ENCODE measurements around the gene CYP2A7.
A peak's percentile ranks its signal among the peaks of the same experiment; 100 is the strongest.
"Not testable (repeated sequence)": the region's sequence is repeated elsewhere in the genome, so short reads cannot be mapped to it uniquely, and the experiment has no call there.

Gene CYP2A7

DNA sequence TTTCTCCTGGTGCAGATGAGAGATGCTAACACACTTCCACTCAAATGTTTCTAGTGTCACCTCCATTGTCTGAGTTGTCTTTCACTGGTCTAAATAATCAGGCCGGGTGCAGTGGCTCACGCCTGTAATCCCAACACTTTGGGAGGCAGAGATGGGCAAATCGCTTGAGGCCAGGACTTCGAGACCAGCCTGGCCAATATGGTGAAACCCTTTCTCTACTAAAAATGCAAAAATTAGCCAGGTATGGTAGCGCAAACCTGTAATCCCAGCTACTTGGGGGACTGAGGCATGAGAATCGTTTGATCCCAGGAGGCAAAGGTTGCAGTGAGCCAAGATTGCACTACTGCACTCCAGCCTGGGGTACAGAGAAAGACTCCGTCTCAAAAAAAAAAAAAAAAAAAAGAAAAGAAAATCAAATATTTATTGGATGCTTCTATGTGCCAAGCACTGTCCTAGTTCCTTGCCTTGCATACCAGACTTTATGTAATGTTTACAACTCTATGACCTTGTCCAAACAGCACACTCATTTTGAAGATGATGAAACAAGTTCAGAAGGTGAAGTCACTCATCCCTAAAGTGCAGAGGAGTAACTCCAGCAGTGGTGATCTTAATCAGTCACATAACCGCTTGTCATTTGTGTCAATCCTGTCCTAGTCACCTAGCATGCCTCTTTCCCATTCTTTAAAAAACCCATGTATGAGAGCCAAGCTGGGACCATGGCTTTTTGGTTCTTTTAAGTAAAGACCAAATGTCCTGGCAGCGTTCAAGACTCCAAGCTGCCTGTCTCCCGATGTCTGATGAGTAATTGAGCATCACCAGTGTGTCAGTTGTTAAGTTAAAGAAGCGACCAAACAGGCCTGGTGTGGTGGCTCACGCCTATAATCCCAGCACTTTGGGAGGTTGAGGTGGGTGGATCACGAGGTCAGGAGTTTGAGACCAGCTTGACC is 15.1 kb upstream of the CYP2A7 start:
- not testable (repeated sequence) for DNase-seq

- no peak for DNase-seq
Observed at GRCh38 chr19:40896418-40896796, 14.4 kb upstream of the CYP2A7 start.

- no peak for DNase-seq
Observed at GRCh38 chr19:40893112-40893511, 11.1 kb upstream of the CYP2A7 start.

DNA sequence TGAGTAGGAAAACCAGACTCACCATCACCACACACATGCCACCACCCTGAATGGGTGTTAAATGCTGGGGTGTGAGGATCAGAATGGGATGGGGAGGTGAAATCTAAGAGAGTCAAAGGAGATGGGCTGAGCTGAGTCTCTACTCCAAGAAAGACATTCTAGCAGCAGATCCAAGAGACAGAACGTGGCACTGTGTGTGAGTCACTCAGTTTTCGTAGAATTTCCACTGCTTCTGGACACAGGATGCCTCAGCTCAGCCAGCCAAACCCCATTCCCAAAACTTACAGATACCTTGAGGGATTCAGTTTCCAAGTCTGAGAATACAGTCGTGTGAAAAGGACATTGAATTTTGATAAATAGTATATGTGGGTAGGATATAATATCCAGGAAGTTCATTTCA is 7.3 kb upstream of the CYP2A7 start:
- DNase-seq = no peak

GRCh38 chr19:40888191-40888590 is 6.2 kb upstream of the CYP2A7 start:
- DNase-seq = no peak

DNA sequence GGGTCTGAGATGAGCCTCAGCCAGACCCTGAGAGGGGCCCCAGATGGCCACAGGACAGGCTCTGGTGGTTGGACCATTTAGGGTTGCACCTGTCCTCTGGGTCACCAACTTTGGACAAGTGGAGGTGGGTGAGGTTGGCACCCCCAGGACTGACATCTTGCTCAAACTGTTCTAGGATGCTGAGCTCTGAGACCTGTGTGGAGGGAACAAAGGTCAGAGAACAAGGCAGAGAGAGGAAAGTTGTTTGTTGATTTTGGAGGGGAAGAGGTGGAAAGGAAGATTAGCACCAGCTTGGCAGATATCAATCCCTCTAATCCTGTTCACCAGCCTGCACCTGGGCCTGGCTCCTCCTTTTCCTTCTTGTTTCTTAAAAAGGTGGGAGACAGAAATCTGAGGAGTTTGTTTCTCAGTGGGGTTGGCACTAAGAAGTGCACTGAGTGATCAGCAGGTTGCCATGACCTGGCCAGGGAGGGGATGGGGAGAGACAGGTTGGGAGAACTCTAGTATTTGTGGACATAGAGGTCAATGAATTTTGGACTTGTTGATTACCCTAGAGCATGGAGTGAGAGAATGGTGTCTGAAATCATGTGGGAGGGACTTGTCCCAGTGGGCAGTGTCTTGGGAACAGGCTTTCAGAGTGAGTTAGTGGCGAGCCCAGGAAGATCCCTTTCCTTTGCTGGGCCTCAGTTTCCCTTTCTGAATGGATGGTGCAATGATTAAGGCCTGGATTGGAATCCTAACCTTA is 2.3 kb upstream of the CYP2A7 start:
- DNase-seq = not testable (repeated sequence)

GRCh38 chr19:40879349-40879748 is 2.7 kb downstream of the CYP2A7 start:
- not testable (repeated sequence) for DNase-seq

- DNase-seq = peak; percentile 92
Observed at GRCh38 chr19:40875526-40875951, 6.5 kb downstream of the CYP2A7 start.

DNA sequence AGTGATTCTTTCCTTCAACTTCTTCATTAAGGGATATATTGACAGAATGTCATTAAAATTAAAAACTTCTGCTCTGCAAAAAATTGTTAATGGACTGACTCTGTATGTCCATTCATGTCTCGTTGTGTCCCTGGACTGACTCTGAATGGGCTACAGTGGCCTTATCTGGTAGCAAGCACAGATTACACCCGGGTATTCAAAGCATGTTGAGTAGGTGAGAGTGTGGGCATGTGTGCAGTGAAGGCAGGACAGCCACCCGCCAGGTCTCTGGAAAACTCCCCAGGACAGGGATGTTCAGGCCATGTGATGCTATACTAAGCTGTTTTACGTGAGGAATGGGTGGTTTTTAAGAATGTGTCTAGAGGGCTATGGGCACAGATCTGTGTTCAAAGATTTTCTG is 7.2 kb downstream of the CYP2A7 start:
- DNase-seq = not testable (repeated sequence)

GRCh38 chr19:40873873-40874272 is 8.2 kb downstream of the CYP2A7 start:
- not testable (repeated sequence) for DNase-seq

DNA sequence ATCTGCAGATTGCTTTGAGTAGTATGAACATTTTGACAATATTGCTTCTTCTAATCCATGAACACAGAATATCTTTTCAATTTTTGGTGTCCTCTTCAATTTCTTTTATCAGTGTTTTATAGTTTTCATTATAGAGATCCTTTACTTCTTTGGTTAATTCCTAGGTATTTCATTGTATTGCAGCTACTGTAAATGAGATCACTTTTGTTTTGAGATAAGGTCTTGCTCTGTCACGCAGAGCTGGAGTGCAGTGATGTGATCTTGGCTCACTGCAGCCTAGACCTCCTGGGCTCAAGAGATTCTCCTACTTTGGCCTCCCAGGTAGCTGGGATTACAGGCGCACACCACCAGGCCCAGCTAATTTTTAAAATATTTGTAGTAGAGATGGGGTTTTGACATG is 9.8 kb downstream of the CYP2A7 start:
- DNase-seq = no peak

DNA sequence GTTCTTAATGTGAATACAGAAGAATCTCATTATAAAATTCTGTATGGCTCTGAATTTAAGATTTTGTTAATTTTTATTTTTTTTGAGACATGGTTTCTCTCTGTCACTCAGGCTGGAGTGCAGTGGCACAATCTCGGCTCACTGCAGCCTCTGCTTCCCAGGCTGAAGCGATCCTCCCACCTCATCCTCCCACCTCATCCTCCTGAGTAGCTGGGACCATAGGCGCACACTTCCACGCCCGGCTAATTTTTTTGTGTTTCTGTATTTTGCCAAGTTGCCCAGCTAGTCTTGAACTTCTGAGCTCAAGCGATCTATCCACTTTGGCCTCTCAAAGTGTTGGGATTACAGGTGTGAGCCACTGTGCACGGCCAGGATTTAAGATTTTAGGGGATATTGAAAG is 14.3 kb downstream of the CYP2A7 start:
- no peak for DNase-seq

- peak; percentile 84 for DNase-seq
Observed at GRCh38 chr19:40864739-40865496, 17.1 kb downstream of the CYP2A7 start.

- DNase-seq = peak; percentile 30
Observed at GRCh38 chr19:40862785-40863184, 19.2 kb downstream of the CYP2A7 start.

DNA sequence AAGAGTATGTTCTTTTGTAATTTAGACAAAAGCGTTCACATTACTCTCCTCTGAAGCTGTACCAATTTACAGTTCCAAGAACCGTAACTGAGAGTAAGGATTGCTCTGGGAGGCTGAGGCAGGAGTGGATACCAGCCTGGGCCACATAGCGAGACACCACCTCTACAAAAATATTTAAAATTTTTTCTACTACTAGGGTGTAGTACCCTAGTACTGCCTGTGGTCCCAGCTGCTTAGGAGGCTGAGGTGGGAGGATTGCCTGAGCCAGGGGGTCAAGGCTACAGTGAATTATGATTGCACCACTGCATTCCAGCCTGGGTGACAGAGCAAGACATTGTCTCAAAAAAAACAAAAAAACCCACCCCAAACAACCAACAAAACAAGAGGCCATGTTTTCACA is 19.7 kb downstream of the CYP2A7 start:
- peak; percentile 22 for DNase-seq

GRCh38 chr19:40858109-40858508 is 23.9 kb downstream of the CYP2A7 start:
- DNase-seq = no peak

GRCh38 chr19:40852467-40853152 is 29.4 kb downstream of the CYP2A7 start:
- DNase-seq = not testable (repeated sequence)

DNA sequence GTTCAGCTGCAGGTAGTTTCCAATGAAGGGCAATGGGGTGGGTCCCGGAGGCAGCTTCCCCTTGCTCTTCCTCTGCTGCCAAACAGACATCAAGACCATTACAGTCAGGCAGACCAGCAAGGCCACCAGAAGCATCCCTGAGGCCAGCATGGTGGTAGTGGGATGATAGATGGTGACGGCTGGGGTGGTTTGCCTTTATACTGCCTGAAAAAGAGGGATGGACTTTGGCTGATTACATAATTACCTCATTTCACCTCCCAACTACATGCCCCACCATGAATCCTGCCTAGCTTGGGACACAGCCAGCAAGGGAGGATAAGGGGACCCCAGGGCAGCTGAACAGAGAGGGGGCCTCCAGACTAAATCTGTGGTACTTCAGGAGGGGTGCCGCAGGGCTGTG is 31.8 kb downstream of the CYP2A7 start, which contains the start of gene CYP2A6:
CYP2A6 (minus strand) TSS at position 171 of the 400 bp plus-strand sequence; CDS start at position 150, 21 bp downstream.
- not testable (repeated sequence) for DNase-seq

- DNase-seq = not testable (repeated sequence)
Observed at GRCh38 chr19:40846722-40847121, 35.3 kb downstream of the CYP2A7 start.

GRCh38 chr19:40843653-40844052 is 38.4 kb downstream of the CYP2A7 start:
- peak; percentile 65 for DNase-seq

GRCh38 chr19:40842997-40843652 is 38.9 kb downstream of the CYP2A7 start:
- DNase-seq = not testable (repeated sequence)

DNA sequence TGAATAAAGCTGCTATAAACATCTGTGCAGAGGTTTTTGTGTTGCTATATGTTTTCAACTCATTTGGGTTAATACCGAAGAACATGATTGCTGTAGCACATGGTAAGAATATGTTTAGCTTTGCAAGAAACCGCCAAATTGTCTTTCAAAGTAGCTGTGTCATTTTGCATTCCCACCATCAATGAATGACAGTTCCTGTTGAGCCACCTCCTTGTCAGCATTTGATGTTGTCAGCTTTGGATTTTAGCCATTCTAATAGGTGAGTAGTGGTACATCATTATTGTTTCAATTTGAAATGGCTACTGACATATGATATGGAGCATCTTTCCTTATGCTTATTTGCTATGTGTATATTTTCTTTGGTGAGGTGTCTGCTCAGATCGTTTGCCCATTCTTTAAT is 40.0 kb downstream of the CYP2A7 start:
- not testable (repeated sequence) for DNase-seq
